H1 (cell line): ENCODE results near the gene RPS6KL1. TPM values are rescaled to one million over a fixed set of nuclear protein-coding genes. Genes with fewer than 3 reads are reported as not detected.

Experiments
- ASH2L ChIP-seq: fragments of 200-600, 300-600 bp; sonication (generic); IDR thresholded peaks from one replicate; pipeline ENCODE4 v1.7.1; 2017; ENCODE audit warnings: low read length
- ATF3 ChIP-seq: IDR thresholded peaks from 2 replicates; pipeline ENCODE4 v1.6.1; 2011; ENCODE audit warnings: low read depth, mild to moderate bottlenecking, low read length; ENCODE audit not compliant: insufficient read depth
- CHD7 ChIP-seq: fragments of 300-600 bp; sonication (generic); IDR thresholded peaks from 2 replicates; pipeline ENCODE4 v1.7.1; 2012; ENCODE audit warnings: low read length, moderate library complexity, mild to moderate bottlenecking, inconsistent platforms; ENCODE audit not compliant: insufficient replicate concordance
- CTBP2 ChIP-seq: IDR thresholded peaks from 2 replicates; pipeline ENCODE4 v1.7.0; 2011; ENCODE audit warnings: borderline replicate concordance, mild to moderate bottlenecking, moderate library complexity, mixed read lengths, low read length; ENCODE audit not compliant: insufficient read depth, insufficient read length
- E2F6 ChIP-seq: IDR thresholded peaks from 2 replicates; pipeline ENCODE4 v1.6.1; 2012; ENCODE audit warnings: inconsistent platforms
- KDM1A ChIP-seq: fragments of 200-600, 300-600 bp; sonication (generic); IDR thresholded peaks from 2 replicates; pipeline ENCODE4 v1.7.1; 2016; ENCODE audit warnings: mild to moderate bottlenecking, low read length, borderline replicate concordance
- KDM5A ChIP-seq: fragments of 200-600 bp; IDR thresholded peaks from 2 replicates; pipeline ENCODE4 v1.7.1; 2012; ENCODE audit warnings: mild to moderate bottlenecking, low read length, inconsistent platforms, mixed read lengths
- POLR2AphosphoS5 ChIP-seq: IDR thresholded peaks from 2 replicates; pipeline ENCODE4 v1.6.1; 2011; ENCODE audit warnings: low read depth, low read length
- POU5F1 ChIP-seq: IDR thresholded peaks from 2 replicates; pipeline ENCODE4 v1.6.1; 2011; ENCODE audit warnings: low read depth, mild to moderate bottlenecking, low read length, moderate library complexity
- SAP30 ChIP-seq: fragments of 300-600 bp; sonication (generic); IDR thresholded peaks from 2 replicates; pipeline ENCODE4 v1.7.1; 2012; ENCODE audit warnings: low read length, moderate library complexity, mild to moderate bottlenecking, inconsistent platforms; ENCODE audit not compliant: insufficient read depth, insufficient replicate concordance
- polyA plus RNA-seq, 7 experiments: library from polyadenylated mRNA; depleted of rRNA in 3 of 7; stranded (reverse) in 5 of 7; unstranded in 2 of 7; fragments of >200 nt in 5 of 7; fragments of 200-250 nt in 2 of 7; gene quantifications; 1 replicate in 5 of 7; 2 replicates in 1 of 7; 4 replicates in 1 of 7; pipeline versions ENCODE4 v1.2.1 to v1.2.3, GENCODE V29; 2011 to 2013; ENCODE audit warnings: missing spikeins in 2 of 7, mixed read lengths in 2 of 7
- total RNA-seq: library from RNA; stranded (reverse); fragmentation: NEBNext Ultra II Directional; extraction: Animal tissue kit (Norgen Biotek cat#: 25700); gene quantifications from 2 replicates; pipeline ENCODE4 v1.2.1, GENCODE V29; 2021

RPS6KL1 gene
- total and polyA plus RNA-seq, 2 of the 8 experiments (the other 6 are each of a cell fraction or from before 2014, with no cell fraction given) = 9.8 to 13.8 TPM

GRCh38 chr14:74858022-74858421 lies 65.0 kb downstream of the RPS6KL1 start (continued):
- TF ChIP-seq CHD7 (no peak), KDM1A (no peak), ATF3 (no peak), KDM5A (no peak), E2F6 (no peak), POU5F1 (no peak), ASH2L (no peak), POLR2AphosphoS5 (no peak), CTBP2 (no peak), SAP30 (no peak)
